GM12878 (cell line): ENCODE data around the gene RABL6. TPM values are rescaled to one million over a fixed set of nuclear protein-coding genes. Genes with fewer than 3 reads are reported as not detected.
A peak's percentile ranks its signal among the peaks of the same experiment; 100 is the strongest.

Source experiments
- BHLHE40 ChIP-seq, 2 experiments: fragments of 450-650 bp in 1 of 2; IDR thresholded peaks; 2 replicates each; pipeline ENCODE4 v1.6.1; 2011 to 2017; ENCODE audit warnings: low read depth in 2 of 2, borderline replicate concordance in 1 of 2, improper control_type of control experiment in 1 of 2, low read length in 1 of 2, mild to moderate bottlenecking in 1 of 2
- CHD2 ChIP-seq: IDR thresholded peaks from 2 replicates; pipeline ENCODE4 v1.6.1; 2011; ENCODE audit warnings: low read depth, low read length, improper control_type of control experiment, borderline replicate concordance
- EP300 ChIP-seq, 2 experiments: fragments of 150-350 bp in 1 of 2; IDR thresholded peaks; 2 replicates each; pipeline ENCODE4 v1.6.1; 2011 to 2012; ENCODE audit warnings: low read depth in 2 of 2, low read length in 2 of 2, borderline replicate concordance in 1 of 2, improper control_type of control experiment in 1 of 2, inconsistent platforms in 1 of 2; ENCODE audit not compliant: control insufficient read depth in 1 of 2
- HCFC1 ChIP-seq: fragments of 150-350 bp; IDR thresholded peaks from 2 replicates; pipeline ENCODE4 v1.6.1; 2014; ENCODE audit warnings: low read length
- HDAC6 ChIP-seq: fragments of 200-600 bp; sonication (generic); IDR thresholded peaks from one replicate; pipeline ENCODE4 v1.8.0; 2017; ENCODE audit warnings: antibody characterized with exemption; ENCODE audit not compliant: unreplicated experiment
- HDGF ChIP-seq: fragments of 450-650 bp; IDR thresholded peaks from 2 replicates; pipeline ENCODE4 v1.6.1; 2016; ENCODE audit warnings: antibody characterized with exemption
- NFYA ChIP-seq: IDR thresholded peaks from 2 replicates; pipeline ENCODE4 v1.6.1; 2011; ENCODE audit warnings: low read depth, mild to moderate bottlenecking, low read length, improper control_type of control experiment, borderline replicate concordance
- NKRF ChIP-seq: fragments of 450-650 bp; conservative IDR thresholded peaks from 2 replicates; pipeline ENCODE4 v1.6.1; 2017; ENCODE audit warnings: mild to moderate bottlenecking, moderate library complexity
- NR2C2 ChIP-seq: IDR thresholded peaks from 2 replicates; pipeline ENCODE4 v1.6.1; 2011; ENCODE audit warnings: borderline replicate concordance, low read depth; ENCODE audit not compliant: control insufficient read depth, insufficient read length
- PAX5 ChIP-seq: IDR thresholded peaks from 2 replicates; pipeline ENCODE4 v1.6.1; 2011; ENCODE audit warnings: low read depth, low read length, borderline replicate concordance
- POLR2A ChIP-seq: IDR thresholded peaks from 2 replicates; pipeline ENCODE4 v1.6.1; 2011; ENCODE audit warnings: low read depth, mild to moderate bottlenecking, low read length
- POLR2AphosphoS5 ChIP-seq: IDR thresholded peaks from 2 replicates; pipeline ENCODE4 v1.6.1; 2011; ENCODE audit warnings: mild to moderate bottlenecking, low read length, inconsistent platforms
- SKIL ChIP-seq: fragments of 450-650 bp; IDR thresholded peaks from 2 replicates; pipeline ENCODE4 v1.6.1; 2017; ENCODE audit warnings: mild to moderate bottlenecking, low read depth, inconsistent platforms; ENCODE audit not compliant: poor library complexity, severe bottlenecking
- SP1 ChIP-seq: IDR thresholded peaks from one replicate; pipeline ENCODE4 v1.6.1; 2011; ENCODE audit warnings: low read depth, low read length
- ZNF687 ChIP-seq: fragments of 450-650 bp; IDR thresholded peaks from 2 replicates; pipeline ENCODE4 v1.6.1; 2017; ENCODE audit warnings: mild to moderate bottlenecking, moderate library complexity
- ZSCAN29 ChIP-seq: fragments of 450-650 bp; IDR thresholded peaks from 2 replicates; pipeline ENCODE4 v1.6.1; 2017; ENCODE audit warnings: mild to moderate bottlenecking, moderate library complexity
- polyA plus RNA-seq, 11 experiments: library from polyadenylated mRNA; depleted of rRNA in 4 of 11; unstranded in 6 of 11; stranded (reverse) in 5 of 11; fragments of >200 nt; fragmentation: Nextera tagmentation in 4 of 11; fragmentation: Illumina TruSeq in 1 of 11; extraction: Ambion mirVana in 4 of 11; extraction: Trizol in 1 of 11; gene quantifications; 1 replicate in 1 of 11; 2 replicates in 10 of 11; pipeline versions ENCODE4 v1.2.1 to v1.2.3, GENCODE V29; 2011 to 2016; ENCODE audit warnings: inconsistent platforms in 2 of 11, missing spikeins in 2 of 11, low read depth in 1 of 11
- total RNA-seq, 4 experiments: library from RNA; depleted of rRNA in 3 of 4; stranded (reverse); fragments of >200 nt in 3 of 4; fragmentation: Illumina TruSeq in 1 of 4; extraction: Trizol in 1 of 4; gene quantifications; 2 replicates each; pipeline versions ENCODE4 v1.2.1 to v1.2.3, GENCODE V29; 2013 to 2021
- TF ChIP-seq, protein P1 (sequence below): fragments of 450-650 bp; IDR thresholded peaks from 2 replicates; pipeline ENCODE4 v1.6.1; 2018; ENCODE audit warnings: mild to moderate bottlenecking, low read depth, moderate library complexity; ENCODE audit not compliant: partially characterized antibody

The RABL6 gene
- total and polyA plus RNA-seq, 10 of the 15 experiments (the other 5 are each of a cell fraction or from before 2014, with no cell fraction given): 1.4 to 134 (median 42.7) TPM

- no peak for TF ChIP-seq BHLHE40 (IDR thresholded peaks at IDR 0.05; ENCODE audit: borderline replicate concordance in 1 of 2, low read depth in 2 of 2, low read length in 1 of 2)
- 0 out of 2 replicates have a peak, but pooled peaks have one; percentile 73 for TF ChIP-seq HDGF
- no peak for TF ChIP-seq HDAC6
- TF ChIP-seq HCFC1: no peak
- peak; percentile 58; the same call in 1 of the 2 replicates for TF ChIP-seq POLR2AphosphoS5
- TF ChIP-seq PAX5: no peak
- TF ChIP-seq, protein P1, sequence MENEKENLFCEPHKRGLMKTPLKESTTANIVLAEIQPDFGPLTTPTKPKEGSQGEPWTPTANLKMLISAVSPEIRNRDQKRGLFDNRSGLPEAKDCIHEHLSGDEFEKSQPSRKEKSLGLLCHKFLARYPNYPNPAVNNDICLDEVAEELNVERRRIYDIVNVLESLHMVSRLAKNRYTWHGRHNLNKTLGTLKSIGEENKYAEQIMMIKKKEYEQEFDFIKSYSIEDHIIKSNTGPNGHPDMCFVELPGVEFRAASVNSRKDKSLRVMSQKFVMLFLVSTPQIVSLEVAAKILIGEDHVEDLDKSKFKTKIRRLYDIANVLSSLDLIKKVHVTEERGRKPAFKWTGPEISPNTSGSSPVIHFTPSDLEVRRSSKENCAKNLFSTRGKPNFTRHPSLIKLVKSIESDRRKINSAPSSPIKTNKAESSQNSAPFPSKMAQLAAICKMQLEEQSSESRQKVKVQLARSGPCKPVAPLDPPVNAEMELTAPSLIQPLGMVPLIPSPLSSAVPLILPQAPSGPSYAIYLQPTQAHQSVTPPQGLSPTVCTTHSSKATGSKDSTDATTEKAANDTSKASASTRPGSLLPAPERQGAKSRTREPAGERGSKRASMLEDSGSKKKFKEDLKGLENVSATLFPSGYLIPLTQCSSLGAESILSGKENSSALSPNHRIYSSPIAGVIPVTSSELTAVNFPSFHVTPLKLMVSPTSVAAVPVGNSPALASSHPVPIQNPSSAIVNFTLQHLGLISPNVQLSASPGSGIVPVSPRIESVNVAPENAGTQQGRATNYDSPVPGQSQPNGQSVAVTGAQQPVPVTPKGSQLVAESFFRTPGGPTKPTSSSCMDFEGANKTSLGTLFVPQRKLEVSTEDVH: no peak
- no peak for TF ChIP-seq SP1
- TF ChIP-seq ZNF687: 0 out of 2 replicates have a peak, but pooled peaks have one; percentile 40
- peak; percentile 66 for TF ChIP-seq POLR2A
- no peak for TF ChIP-seq NFYA
- TF ChIP-seq NKRF: peak; percentile 80
- TF ChIP-seq SKIL: no peak
- 0 out of 4 replicates have a peak, but pooled peaks of 1 of the 2 experiments have one; percentile 29 for TF ChIP-seq EP300 (IDR thresholded peaks at IDR 0.05; ENCODE audit: borderline replicate concordance in 1 of 2, control insufficient read depth in 1 of 2, low read depth in 2 of 2, low read length in 2 of 2)
- TF ChIP-seq NR2C2: no peak
- TF ChIP-seq ZSCAN29: no peak
- TF ChIP-seq CHD2: no peak
Observed at GRCh38 chr9:136886610-136887597, 79.2 kb downstream of the RABL6 start (continued).
